K562 (cell line): ENCODE data around the gene RGS14. TPM values are rescaled to one million over a fixed set of nuclear protein-coding genes. Genes with fewer than 3 reads are reported as not detected.
"Not testable (repeated sequence)": the region's sequence is repeated elsewhere in the genome, so short reads cannot be mapped to it uniquely, and the experiment has no call there.

Experiments
- ATAC-seq: fragments of 200-7000 bp; cut with Tn5 transposase; 3 replicates; pipeline ENCODE4 v1.9.1; 2020; ENCODE audit warnings: moderate library complexity
- BruUV-seq: library from RNA; stranded (reverse); fragments of 400-500 nt; replicated peaks from 2 replicates; lab custom pipeline; 2021; lab: Mats Ljungman, UMichigan
- CTCF ChIA-PET: fragments of 300-600 bp; formaldehyde crosslinking; extraction: SDS; loops from one replicate; lab custom pipeline; 2021; ENCODE audit warnings: low intra/inter-chr PET ratio; lab: Yijun Ruan, JAX
- POLR2A ChIA-PET: fragments of 300-600, 350-650 bp; sonication (Branson Sonifier 250); formaldehyde crosslinking; extraction: SDS; loops from one replicate; lab custom pipeline; 2021; ENCODE audit warnings: antibody characterized with exemption, inconsistent platforms; lab: Yijun Ruan, JAX
- DNase-seq, 4 experiments: peaks; one replicate each; pipeline versions ENCODE4 v3.0.0 to v3.0.0-alpha.2; 2011 to 2018; ENCODE audit warnings: low spot score in 3 of 4, mixed read lengths in 3 of 4; ENCODE audit errors: extremely low read depth in 1 of 4
- FAIRE-seq: peaks from 2 replicates; lab custom pipeline; 2011; peaks lifted over from hg19 to GRCh38; lab: Jason Lieb, UNC
- H2AFZ ChIP-seq: 2 replicates; pipeline ENCODE4 v1.6.0; 2011; ENCODE audit warnings: low read depth, low read length, control low read depth, inconsistent platforms
- H3K27ac ChIP-seq: fragments of 200-600 bp; 3 replicates; pipeline ENCODE4 v1.8.0; 2011; ENCODE audit warnings: low read depth, mild to moderate bottlenecking, control low read depth, inconsistent platforms, low read length, moderate library complexity, mixed read lengths; ENCODE audit errors: extremely low read depth
- H3K27me3 ChIP-seq, 2 experiments: fragments of 300-600 bp in 1 of 2; 2 replicates in 1 of 2; 3 replicates in 1 of 2; pipeline versions ENCODE4 v1.6.0 to v1.8.0; 2011; ENCODE audit warnings: inconsistent platforms in 2 of 2, low read length in 2 of 2, mild to moderate bottlenecking in 1 of 2, mixed read lengths in 1 of 2, moderate library complexity in 1 of 2; ENCODE audit not compliant: control insufficient read depth in 2 of 2, insufficient read depth in 2 of 2
- H3K36me3 ChIP-seq: fragments of 300-600 bp; 3 replicates; pipeline ENCODE4 v1.8.0; 2011; ENCODE audit warnings: mild to moderate bottlenecking, low read length, inconsistent platforms; ENCODE audit not compliant: control insufficient read depth, insufficient read depth
- H3K4me1 ChIP-seq, 2 experiments: fragments of 200-600 bp in 1 of 2; replicated peaks in 1 of 2; 2 replicates in 1 of 2; 3 replicates in 1 of 2; pipeline versions ENCODE4 v1.5.1 to v1.8.0; 2011; ENCODE audit warnings: inconsistent platforms in 2 of 2, low read length in 2 of 2, mild to moderate bottlenecking in 1 of 2, mixed read lengths in 1 of 2, moderate library complexity in 1 of 2; ENCODE audit not compliant: control insufficient read depth in 2 of 2, insufficient read depth in 2 of 2
- H3K4me2 ChIP-seq: 2 replicates; pipeline ENCODE4 v1.6.1; 2011; ENCODE audit warnings: low read length, control low read depth, inconsistent platforms, mixed read lengths; ENCODE audit not compliant: insufficient read depth
- H3K4me3 ChIP-seq: fragments of 200-600 bp; sonication (generic), shearing (Covaris generic); 2 replicates; pipeline ENCODE4 v1.5.1; 2016; ENCODE audit warnings: control low read depth, inconsistent platforms
- H3K79me2 ChIP-seq: fragments of 200-600 bp; 3 replicates; pipeline ENCODE4 v1.8.0; 2011; ENCODE audit warnings: low read length, inconsistent platforms; ENCODE audit not compliant: control insufficient read depth, insufficient read depth
- H3K9ac ChIP-seq, 2 experiments: 2 replicates each; pipeline versions ENCODE4 v1.6.0 to v1.6.1; 2011; ENCODE audit warnings: low read depth in 2 of 2, low read length in 2 of 2, control low read depth in 1 of 2, inconsistent platforms in 1 of 2, mild to moderate bottlenecking in 1 of 2, mixed read lengths in 1 of 2; ENCODE audit not compliant: insufficient read depth in 1 of 2
- H3K9me1 ChIP-seq: one replicate; pipeline ENCODE4 v1.6.0; 2011; ENCODE audit warnings: inconsistent platforms, mild to moderate bottlenecking, low read length, moderate library complexity; ENCODE audit not compliant: control insufficient read depth, insufficient read depth
- H3K9me3 ChIP-seq: replicated peaks from 2 replicates; pipeline ENCODE4 v1.5.1; 2011; ENCODE audit warnings: low read depth, low read length, inconsistent platforms; ENCODE audit not compliant: control insufficient read depth, insufficient read depth
- H4K20me1 ChIP-seq: replicated peaks from 2 replicates; pipeline ENCODE4 v1.6.1; 2011; ENCODE audit warnings: low read length, inconsistent platforms, mixed read lengths; ENCODE audit not compliant: control insufficient read depth, insufficient read depth
- ZNF124 ChIP-seq: sonication (generic); formaldehyde crosslinking; IDR thresholded peaks from 2 replicates; pipeline ENCODE4 v1.8.1; 2022; ENCODE audit warnings: missing genetic modification reagents
- ZNF57 ChIP-seq: fragments of 450-650 bp; formaldehyde crosslinking; IDR thresholded peaks from 2 replicates; pipeline ENCODE4 v1.4.0; 2020; ENCODE audit warnings: mild to moderate bottlenecking, moderate library complexity
- WGBS: fragments of 100-300 bp; shearing (Covaris generic); methylation state at CpG from one replicate; pipeline ENCODE4 v1.1.6; 2016; ENCODE audit warnings: low coverage, mixed read lengths; ENCODE audit not compliant: insufficient coverage; ENCODE audit errors: missing lambda C conversion rate; 5-methylcytosine and 5-hydroxymethylcytosine counted together
- in situ Hi-C: fragments of 300-500 bp; cut with MboI; formaldehyde crosslinking; loops from 4 replicates; pipeline ENCODE4 v1.15.0; 2018; ENCODE audit warnings: inconsistent platforms, mixed read lengths
- intact Hi-C: fragments of 100-400 bp; cut with micrococcal nuclease; formaldehyde crosslinking; loops from 2 replicates; pipeline ENCODE4 v1.14.2; 2022
- polyA plus RNA-seq, 8 experiments: library from polyadenylated mRNA; depleted of rRNA in 4 of 8; stranded (reverse) in 5 of 8; unstranded in 3 of 8; fragments of >200 nt; fragmentation: Nextera tagmentation in 2 of 8; fragmentation: Illumina TruSeq in 1 of 8; extraction: Ambion mirVana in 2 of 8; extraction: Trizol in 1 of 8; gene quantifications; 2 replicates each; pipeline versions ENCODE4 v1.2.1 to v1.2.3, GENCODE V29; 2011 to 2014; ENCODE audit warnings: inconsistent platforms in 1 of 8, missing spikeins in 1 of 8
- total RNA-seq, 7 experiments: library from RNA; depleted of rRNA in 6 of 7; stranded (reverse); fragments of >200 nt in 6 of 7; fragmentation: Illumina TruSeq in 2 of 7; extraction: Trizol in 2 of 7; gene quantifications; 2 replicates each; pipeline versions ENCODE4 v1.2.1 to v1.2.3, GENCODE V29; 2011 to 2021; ENCODE audit warnings: low replicate concordance in 1 of 7
- TF ChIP-seq, protein P1 (sequence below), 2 experiments: fragments of 450-650 bp in 1 of 2; sonication (generic) in 1 of 2; formaldehyde crosslinking in 1 of 2; IDR thresholded peaks; 2 replicates each; pipeline versions ENCODE4 v1.7.1 to v1.9.0; 2016 to 2022; ENCODE audit warnings: inconsistent platforms in 1 of 2, mild to moderate bottlenecking in 1 of 2, missing genetic modification reagents in 1 of 2

RGS14 gene
- total and polyA plus RNA-seq, 9 of the 15 experiments (the other 6 are each of a cell fraction or from before 2014, with no cell fraction given), result 0.28 to 75.9 (median 34.5) TPM

- H2AFZ ChIP-seq, H3K9ac ChIP-seq, H4K20me1 ChIP-seq, H3K79me2 ChIP-seq, in situ Hi-C loops, H3K4me3 ChIP-seq, intact Hi-C loops, H3K9me3 ChIP-seq, ATAC-seq, DNase-seq, CTCF ChIA-PET, H3K27me3 ChIP-seq, BruUV-seq, FAIRE-seq, H3K4me2 ChIP-seq, H3K27ac ChIP-seq, H3K9me1 ChIP-seq: not testable (repeated sequence)
- 34% methylated on average over 5 of the region's 5 CpGs for WGBS
- Histone ChIP-seq H3K4me1 (peaks cover 21 to 40% of the 10 kb centered on the region in 2 experiments), H3K36me3 (peaks cover 24% of the 10 kb centered on the region; the same call in 2 of the 3 replicates)
- POLR2A ChIA-PET, result interaction anchor here (0.6 to 1.0 kb wide), 4 partner anchors 9 to 79 kb away, joined by 3 read pairs; no protein-coding TSS in a partner anchor
Measured at GRCh38 chr5:177375516-177375915, 17.8 kb downstream of the RGS14 start.

GRCh38 chr5:177376107-177376506 lies 18.4 kb downstream of the RGS14 start:
- intact Hi-C loops, result no loop called here
- Histone ChIP-seq H3K36me3 (peaks cover 23% of the 10 kb centered on the region; the same call in 2 of the 3 replicates), H3K27me3 (no peaks in the 10 kb centered on the region), H3K9me3 (no peaks in the 10 kb centered on the region), H3K4me1 (peaks cover 19 to 36% of the 10 kb centered on the region in 2 experiments), H3K4me3 (no peak overlapping the region), H3K9me1 (peaks cover 4% of the 10 kb centered on the region), H4K20me1 (no peaks in the 10 kb centered on the region), H2AFZ (no peak overlapping the region), H3K4me2 (no peak overlapping the region), H3K79me2 (no peaks in the 10 kb centered on the region; the same call in 2 of the 3 replicates), H3K9ac (no peak overlapping the region), H3K27ac (no peak overlapping the region)
- BruUV-seq, result no TSS peak
- TF ChIP-seq ZNF124 (no peak), ZNF57 (CRISPR knock-in tag) (no peak)
- TF ChIP-seq, protein P1, sequence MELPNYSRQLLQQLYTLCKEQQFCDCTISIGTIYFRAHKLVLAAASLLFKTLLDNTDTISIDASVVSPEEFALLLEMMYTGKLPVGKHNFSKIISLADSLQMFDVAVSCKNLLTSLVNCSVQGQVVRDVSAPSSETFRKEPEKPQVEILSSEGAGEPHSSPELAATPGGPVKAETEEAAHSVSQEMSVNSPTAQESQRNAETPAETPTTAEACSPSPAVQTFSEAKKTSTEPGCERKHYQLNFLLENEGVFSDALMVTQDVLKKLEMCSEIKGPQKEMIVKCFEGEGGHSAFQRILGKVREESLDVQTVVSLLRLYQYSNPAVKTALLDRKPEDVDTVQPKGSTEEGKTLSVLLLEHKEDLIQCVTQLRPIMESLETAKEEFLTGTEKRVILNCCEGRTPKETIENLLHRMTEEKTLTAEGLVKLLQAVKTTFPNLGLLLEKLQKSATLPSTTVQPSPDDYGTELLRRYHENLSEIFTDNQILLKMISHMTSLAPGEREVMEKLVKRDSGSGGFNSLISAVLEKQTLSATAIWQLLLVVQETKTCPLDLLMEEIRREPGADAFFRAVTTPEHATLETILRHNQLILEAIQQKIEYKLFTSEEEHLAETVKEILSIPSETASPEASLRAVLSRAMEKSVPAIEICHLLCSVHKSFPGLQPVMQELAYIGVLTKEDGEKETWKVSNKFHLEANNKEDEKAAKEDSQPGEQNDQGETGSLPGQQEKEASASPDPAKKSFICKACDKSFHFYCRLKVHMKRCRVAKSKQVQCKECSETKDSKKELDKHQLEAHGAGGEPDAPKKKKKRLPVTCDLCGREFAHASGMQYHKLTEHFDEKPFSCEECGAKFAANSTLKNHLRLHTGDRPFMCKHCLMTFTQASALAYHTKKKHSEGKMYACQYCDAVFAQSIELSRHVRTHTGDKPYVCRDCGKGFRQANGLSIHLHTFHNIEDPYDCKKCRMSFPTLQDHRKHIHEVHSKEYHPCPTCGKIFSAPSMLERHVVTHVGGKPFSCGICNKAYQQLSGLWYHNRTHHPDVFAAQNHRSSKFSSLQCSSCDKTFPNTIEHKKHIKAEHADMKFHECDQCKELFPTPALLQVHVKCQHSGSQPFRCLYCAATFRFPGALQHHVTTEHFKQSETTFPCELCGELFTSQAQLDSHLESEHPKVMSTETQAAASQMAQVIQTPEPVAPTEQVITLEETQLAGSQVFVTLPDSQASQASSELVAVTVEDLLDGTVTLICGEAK (IDR thresholded peaks at IDR 0.05), result peak; percentile 61
- TF ChIP-seq, protein P1 (CRISPR knock-in tag; IDR thresholded peaks at IDR 0.05), result no peak
- 74% methylated on average over 11 of the region's 11 CpGs for WGBS
- in situ Hi-C loops, result no loop called here
- DNase-seq (no peak), ATAC-seq (no peak), FAIRE-seq (no peak)
- ChIA-PET POLR2A (no interaction called here), CTCF (no interaction called here)
